Thyroid gland (tissue), 4 donors: ENCODE measurements around the gene CRBN.

Source experiments
- CTCF ChIP-seq, 6 experiments: fragments of 200-600 bp in 3 of 6; fragments of 450-650 bp in 3 of 6; sonication (generic) in 3 of 6; IDR thresholded peaks; one replicate each; pipeline ENCODE4 v1.5.1; 2016 to 2019; ENCODE audit warnings: antibody characterized with exemption in 6 of 6, mild to moderate bottlenecking in 2 of 6, inconsistent platforms in 1 of 6, moderate library complexity in 1 of 6
- POLR2A ChIP-seq, 2 donors: fragments of 450-650 bp; IDR thresholded peaks; one replicate each; pipeline ENCODE4 v1.6.1; 2017; ENCODE audit warnings: antibody characterized with exemption in 2 of 2, mild to moderate bottlenecking in 2 of 2, moderate library complexity in 1 of 2

- TF ChIP-seq CTCF (IDR thresholded peaks at IDR 0.05): no peak
- no peak for TF ChIP-seq POLR2A (IDR thresholded peaks at IDR 0.05)
Observed at GRCh38 chr3:3212781-3213440, 33.4 kb upstream of the CRBN start.
